Lung microvascular endothelial cell (primary cell): ENCODE measurements around the gene TMEM74B. TPM values are rescaled to one million over a fixed set of nuclear protein-coding genes. Genes with fewer than 3 reads are reported as not detected.
"Not testable (repeated sequence)": the region's sequence is repeated elsewhere in the genome, so short reads cannot be mapped to it uniquely, and the experiment has no call there.

Source experiments
- DNase-seq, 2 donors: peaks; one replicate each; pipeline versions ENCODE4 v3.0.0 to v3.0.0-alpha.2; 2010; ENCODE audit warnings: low read depth in 2 of 2
- total RNA-seq: library from RNA; depleted of rRNA; stranded (reverse); fragments of >200 nt; gene quantifications from 2 replicates; pipeline ENCODE4 v1.2.1, GENCODE V29; 2014

The TMEM74B gene
- under 0.01 and 0.44 TPM in 2 replicates for total RNA-seq

DNA sequence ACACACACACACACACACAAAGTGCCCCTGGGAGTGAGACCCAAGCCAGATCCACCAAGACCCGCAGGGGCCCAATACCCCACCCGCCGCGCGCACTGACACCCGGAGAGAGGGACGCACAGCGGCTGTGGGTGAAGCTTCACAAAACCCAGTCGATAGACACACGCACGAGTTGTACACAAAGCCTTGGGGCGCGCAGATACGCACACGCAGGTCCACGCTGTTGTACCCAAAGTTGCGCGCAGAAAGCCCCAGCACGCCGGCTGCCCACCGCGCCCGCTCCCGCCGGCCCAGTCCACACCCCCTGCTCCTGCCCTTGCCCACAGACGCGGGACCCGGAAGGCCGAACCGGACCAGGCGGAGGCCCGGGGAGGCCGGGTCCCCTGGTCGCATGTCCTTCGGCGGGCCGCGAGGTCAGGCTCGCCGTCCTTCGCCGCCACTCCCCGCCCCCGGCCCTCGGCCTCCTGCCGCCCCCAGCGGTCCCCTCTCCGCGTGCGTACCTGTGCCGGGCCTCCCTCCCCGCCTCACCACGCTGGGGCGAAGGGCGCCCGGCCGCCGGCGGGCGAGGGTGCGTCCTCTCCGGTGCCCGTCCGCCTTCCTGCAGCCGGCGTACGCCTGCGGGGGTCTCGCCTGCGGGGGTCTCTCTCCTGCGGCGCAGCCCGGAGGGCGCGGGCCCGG, at the start of gene TMEM74B:
TMEM74B (minus strand) TSS at position 344 of the 678 bp plus-strand sequence. CDS start 1,180 bp downstream, outside the sequence.
- peak in 1 of 2 donors; percentile 16 for DNase-seq

DNA sequence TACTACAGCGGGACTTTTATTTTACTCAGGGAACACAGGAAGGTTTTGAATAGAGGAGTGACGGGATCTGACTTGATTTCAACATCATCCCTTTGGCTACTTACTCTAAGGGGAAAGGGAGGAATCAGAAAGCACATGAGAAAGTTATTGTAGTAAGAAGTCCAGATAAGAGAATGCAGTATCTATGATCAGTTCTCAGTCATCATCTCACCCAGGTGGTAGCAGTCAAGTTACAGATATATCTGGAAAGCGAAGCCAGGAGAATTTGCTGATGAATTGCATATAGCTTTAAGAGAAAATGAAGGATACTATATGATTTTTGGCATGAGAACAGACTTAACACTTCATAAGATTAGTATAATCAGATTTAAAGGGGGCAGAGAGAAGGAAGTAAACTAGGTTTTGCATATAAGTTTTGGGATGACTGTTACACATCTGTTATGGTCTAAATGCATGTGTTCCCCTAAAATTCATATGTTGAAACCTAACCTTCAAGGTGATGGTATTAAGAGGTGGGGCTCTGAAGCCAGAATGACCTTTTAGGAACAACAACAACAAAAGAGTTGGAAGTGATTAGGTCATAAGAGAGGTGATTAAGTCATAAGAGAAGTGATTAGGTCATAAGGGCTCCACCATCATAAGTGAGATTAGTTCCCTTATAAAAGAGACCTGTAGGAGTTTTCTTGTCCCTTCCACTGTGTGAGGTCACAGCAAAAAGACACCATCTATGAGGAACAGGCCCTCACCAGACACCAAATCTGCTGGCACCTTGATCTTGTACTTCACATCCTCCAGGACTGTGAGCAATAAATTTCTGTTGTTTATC, 47.7 kb upstream of the TMEM74B start:
- no peak for DNase-seq

DNA sequence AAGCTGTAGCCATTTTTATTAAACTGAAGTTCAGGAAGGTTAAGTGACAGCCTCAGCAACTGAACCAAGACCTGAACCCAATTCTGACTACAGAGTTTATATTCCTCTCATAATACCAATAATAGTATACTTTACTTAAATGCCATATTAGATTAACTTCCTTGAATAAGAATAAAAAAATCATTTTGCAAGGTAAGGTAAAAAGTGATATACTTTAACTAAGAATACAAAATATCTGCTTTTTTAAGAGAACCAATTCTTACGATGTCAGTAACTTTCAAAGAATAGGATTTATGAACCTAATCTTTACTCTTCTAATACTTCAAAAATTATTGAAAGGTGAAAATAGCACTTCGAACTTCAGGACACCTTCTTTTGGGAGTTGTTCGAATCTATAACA, 44.8 kb upstream of the TMEM74B start:
- DNase-seq: no peak

DNA sequence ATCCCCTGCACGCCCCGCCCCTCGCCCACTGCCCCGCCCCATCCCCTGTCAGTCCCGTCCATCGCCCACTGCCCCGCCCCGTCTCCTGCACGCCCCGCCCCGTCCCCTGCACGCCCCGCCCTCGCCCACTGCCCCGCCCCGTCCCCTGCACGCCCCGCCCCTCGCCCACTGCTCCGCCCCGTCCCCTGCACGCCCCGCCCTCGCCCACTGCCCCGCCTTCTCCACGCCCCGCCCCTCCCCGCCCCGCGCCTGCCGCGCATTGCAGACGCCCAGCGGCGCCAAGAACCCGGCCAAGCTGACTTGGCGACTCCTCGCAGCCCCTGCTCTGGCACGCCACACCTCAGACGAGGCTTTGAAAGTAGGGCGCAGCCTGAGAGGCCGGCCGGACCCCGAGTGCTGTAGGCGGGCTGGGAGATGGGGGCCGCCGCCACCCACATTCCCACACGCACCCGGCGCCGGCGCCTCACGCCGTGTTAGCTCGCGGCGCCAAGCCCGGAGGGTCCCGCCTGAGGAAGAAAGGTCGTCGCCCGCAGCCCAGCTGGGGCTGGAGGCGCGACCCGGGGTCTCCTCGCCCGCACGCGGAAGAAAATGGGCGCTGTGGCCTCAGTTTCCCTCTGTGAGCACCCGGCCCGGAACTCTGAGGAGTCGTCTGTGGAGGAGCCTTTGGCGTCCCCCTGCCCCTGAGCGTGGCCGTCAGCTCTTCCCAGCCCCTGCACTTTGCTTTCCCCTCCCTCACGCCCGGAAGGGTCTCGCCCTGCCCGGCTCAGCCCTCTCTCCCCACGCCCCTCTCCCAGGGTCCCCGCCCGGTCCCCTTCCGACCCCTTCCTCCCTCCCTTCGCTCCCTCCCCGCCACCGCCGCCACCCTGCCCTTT, 41.2 kb upstream of the TMEM74B start, which contains the start of gene RAD21L1:
RAD21L1 (plus strand) TSS at position 262 of the 872 bp plus-strand sequence. CDS start 2,410 bp downstream, outside the sequence.
- peak; percentile 89 to 92 for DNase-seq

DNA sequence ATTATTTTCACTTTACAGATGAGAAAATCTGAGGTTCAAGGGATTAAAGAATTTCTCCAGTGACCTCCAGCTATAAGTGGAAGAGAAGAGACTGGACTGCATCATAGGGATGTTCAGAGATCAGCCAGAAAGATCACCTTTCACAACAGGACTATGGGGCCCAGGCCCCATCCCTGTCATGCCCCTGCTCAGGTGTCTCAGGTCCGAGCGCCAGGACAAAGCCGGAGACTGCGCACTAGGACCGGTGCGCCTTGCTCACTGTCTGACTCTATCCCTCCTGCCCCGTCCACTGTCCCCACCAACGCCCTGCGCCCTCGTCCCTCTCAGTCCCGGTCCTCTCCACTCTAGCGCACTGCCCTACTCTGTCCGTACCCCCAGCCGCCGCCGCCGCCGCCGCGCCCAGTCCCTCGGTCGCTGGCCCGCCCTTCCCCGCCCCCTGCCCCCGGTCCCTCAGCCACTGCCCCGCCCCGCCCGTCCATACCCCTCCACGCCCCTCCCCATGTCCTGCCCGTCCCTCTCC, 40.5 kb upstream of the TMEM74B start:
- no peak for DNase-seq

DNA sequence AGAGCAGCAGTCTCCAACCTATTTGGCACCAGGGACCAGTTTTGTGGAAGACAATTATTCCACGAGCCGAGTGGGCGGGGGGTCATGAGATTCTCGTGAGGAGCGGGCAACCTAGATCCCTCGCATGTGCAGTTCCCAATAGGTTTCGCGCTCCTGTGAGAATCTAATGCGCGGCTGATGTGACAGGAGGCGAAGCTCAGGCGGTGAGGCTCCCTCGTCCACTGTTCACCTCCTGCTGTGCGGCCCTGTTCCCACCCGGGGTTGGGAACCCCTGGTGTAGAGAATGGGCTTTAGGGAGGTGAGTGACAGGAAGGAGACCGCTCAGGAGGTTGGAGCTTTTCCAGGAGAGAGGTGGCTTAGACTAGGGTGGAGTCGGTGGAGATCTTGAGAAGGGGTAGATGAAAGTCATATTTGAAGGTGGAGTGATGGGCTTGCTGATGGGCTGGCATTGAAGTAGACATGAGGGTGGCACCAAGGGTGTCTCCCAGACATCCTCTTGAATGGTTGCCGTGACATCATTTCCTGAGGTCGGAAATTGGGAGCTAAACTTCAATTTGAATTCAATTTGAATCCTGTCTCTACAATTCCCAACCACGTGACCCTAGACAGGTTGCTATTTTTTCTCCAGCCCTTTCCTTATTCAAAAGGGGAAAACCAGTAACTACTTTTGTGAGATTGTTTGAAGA, 39.6 kb upstream of the TMEM74B start:
- DNase-seq: no peak

DNA sequence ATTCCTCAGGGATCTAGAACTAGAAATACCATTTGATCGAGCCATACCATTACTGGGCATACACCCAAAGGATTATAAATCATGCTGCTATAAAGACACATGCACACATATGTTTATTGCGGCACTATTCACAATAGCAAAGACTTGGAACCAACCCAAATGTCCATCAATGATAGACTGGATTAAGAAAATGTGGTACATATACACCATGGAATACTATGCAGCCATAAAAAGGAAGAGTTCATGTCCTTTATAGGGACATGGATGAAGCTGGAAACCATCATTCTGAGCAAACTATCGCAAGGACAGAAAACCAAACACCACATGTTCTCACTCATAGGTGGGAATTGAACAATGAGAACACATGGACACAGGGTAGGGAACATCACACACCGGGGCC, 38.0 kb upstream of the TMEM74B start:
- not testable (repeated sequence) for DNase-seq

DNA sequence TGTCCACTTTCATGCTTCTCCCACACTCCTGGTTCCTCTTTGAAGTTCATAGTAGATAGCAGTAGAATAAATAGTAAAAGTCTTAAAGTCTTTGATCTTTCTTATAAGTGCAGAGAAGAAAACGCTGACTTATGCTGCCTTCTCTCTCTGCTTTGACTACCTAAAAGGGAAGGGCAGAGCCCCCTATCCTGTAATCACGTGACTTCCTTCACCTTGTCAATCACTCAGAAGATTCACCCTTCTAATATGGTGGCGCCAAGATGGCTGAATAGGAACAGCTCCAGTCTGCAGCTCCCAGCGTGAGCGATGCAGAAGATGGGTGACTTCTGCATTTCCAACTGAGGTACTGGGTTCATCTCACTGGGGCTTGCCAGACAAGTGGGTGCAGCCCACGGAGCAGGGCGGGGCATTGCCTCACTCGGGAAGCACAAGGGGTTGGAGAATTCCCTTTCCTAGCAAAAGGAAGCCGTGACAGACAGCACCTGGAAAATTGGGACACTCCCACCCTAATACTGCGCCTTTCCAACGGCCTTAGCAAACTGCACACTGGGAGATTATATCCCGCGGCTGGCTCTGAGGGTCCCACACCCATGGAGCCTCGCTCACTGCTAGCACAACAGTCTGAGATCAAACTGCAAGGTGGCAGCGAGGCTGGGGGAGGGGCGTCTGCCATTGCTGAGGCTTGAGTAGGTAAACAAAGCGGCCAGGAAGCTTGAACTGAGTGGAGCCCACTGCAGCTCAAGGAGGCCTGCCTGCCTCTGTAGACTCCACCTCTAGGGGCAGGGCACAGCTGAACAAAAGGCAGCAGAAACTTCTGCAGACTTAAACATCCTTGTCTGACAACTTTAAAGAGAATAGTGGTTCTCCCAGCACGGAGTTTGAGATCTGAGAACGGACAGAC, 32.0 kb upstream of the TMEM74B start:
- not testable (repeated sequence) for DNase-seq

DNA sequence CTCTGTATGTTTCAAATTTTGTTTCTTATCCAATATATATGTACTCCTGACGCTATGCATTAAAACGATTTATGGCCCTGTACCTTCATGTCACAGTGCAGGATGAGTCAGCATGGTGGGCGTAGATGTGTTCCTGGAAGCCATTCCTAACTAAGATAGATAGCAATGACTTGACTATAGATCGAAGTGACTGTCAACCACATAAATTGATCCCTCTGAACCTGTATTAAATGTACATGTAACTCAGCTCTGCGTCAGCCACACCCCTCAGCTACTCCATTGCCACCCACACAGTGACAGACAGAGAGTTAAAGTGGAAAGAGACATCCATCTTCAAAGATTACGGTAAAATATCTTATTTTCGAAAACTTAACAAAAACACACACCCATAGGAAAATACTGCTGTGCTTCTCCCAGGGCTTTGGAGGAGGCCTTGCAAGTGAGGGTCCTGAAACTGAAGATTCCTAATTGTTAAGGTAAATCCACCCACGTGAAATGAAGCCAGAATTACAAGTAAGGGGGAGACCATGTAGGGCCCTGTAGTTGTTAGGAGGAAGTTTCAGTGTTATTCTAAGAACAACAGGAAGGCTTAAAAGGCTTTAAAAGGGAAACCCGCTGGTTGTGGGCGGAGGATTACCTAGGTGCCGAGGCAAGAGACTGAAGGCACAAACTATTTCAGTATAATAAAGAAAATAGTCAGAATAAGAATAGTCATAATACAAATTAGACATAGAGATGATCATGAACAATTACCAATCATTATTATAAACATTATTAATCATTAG, 30.8 kb upstream of the TMEM74B start:
- no peak for DNase-seq

DNA sequence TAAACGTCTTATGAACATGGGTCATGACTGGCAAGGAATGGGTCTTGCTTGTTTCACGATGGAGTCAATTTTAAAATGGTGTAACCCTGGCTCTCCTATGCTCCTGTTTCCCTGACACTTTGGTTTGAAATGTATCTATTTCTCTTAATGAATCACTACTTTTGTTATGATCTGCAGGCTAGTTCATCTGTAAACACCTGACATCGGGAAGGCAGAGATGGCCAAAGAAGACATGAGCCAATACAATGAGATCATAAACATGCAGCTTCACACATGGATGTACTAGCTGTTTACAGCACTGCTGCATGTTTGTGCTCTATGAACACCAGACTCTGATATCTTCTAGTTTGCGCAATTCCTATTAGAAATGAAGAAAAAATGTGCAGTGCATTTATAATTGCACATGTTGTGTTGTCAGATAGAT, 30.1 kb upstream of the TMEM74B start:
- no peak for DNase-seq

DNA sequence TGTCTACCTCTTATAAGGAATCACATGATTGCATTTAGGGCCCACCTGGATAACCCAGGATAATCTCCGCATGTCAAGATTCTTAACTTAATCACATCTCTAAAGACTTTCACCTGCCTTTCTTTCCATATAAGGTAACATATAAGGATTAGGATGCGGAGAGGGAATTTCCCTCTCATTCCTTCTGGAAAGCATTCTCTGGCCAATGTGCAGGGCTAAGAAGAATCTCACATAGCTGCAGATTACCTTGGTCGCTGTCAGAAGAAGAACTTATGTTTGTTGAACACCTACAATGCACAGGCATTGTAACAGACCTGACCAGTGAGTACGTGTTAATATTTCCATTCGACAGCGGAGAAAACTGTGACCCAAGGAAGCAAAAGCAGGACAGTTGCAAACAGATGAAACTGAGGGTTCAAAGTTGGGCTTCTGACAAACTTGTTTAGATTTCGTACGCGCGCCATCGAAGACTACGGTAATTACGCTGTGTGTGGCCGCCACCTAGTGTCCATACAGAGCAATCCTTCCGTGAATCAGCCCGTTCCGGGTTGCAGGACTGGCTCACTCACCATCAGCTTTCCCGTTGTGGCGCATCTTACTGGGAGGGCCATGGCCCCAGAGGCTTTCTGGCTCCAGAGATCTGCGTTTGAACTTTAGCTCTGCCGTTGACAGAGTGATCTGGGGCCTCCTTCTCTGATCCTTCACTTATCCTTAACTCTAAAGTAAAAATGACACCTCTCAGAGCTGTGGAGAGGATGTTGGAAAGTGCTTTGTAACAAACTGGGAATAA, 28.0 kb upstream of the TMEM74B start:
- peak; percentile 82 to 84 for DNase-seq

DNA sequence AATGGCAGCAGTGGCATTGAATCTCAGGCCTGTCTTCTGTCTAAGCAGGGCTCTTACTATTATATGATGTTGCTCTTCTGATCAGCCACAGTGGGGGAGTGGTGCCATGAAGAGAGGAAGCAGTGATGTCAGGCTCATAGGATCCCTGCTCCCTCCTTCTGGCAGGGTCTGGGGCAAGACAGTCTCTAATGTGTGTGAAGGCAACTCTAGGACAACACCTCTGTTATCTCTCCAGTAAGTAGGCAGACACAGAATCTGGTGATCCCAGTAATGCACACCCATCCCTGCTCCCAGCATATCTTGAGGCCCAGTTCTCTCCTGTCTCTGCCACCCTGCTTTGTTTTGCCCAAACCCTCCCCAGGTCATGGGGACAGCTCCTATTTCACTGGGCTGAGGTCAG, 27.2 kb upstream of the TMEM74B start:
- no peak for DNase-seq

DNA sequence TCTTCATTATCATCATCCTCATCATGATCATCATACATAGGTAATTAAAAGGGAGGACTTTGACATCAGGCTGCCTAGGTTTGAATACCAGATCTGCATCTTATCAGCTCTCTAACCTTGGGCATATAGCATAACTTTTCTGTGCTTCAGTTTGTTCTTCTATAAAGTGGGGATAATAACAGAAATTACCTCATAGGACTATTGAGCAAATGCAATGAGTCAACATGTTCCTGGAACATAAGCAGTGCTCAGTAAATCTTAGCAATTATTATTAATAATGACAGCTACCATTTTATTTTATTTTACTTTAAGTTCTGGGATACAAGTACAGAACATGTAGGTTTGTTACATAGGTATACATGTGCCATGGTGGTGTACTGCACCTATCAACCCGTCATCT, 25.7 kb upstream of the TMEM74B start:
- no peak for DNase-seq

DNA sequence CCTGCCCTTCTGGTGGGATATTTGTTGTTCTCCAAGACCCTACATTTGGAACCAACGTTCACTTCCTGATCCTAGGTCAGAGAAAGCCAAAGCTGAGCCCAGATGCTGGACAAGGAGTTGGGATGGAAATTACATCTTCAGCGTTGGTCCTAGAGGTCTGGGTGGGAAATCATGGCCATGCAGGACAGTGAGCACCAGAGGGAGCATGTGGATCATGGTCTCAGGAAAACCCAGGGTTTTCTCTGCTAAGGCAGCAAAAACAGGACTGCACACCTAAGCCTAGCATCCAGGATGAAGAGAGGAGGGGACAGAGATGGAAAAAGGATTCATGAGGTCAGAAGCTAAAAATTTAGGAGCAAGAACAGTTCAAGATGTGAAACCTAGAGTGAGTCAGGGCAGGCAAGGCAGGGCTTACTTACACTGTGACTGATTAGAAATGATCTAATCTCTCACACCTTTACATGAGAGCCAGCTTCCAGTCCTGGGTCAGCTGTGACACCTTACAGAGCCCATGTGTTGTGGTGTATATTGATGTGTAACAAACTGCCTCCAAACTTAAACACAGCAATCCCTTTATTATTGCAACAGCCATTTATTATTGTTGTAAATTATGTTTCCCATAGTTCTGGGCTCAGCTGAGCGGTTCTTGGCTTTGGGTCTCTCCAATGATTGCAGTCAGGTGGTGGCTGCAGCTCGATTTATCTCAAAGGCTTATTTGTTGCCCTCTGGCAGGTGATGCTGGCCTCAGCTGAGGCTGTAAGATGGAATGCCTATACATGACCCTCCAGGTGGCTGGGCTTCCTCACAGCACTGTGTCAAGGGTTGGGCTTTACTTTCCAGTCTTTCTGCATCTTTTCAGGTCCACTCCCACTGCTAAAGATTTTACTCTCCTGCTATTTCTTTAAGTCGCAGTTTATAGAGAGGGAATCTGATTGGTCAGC, 24.9 kb upstream of the TMEM74B start:
- DNase-seq: peak; percentile 39 to 49

DNA sequence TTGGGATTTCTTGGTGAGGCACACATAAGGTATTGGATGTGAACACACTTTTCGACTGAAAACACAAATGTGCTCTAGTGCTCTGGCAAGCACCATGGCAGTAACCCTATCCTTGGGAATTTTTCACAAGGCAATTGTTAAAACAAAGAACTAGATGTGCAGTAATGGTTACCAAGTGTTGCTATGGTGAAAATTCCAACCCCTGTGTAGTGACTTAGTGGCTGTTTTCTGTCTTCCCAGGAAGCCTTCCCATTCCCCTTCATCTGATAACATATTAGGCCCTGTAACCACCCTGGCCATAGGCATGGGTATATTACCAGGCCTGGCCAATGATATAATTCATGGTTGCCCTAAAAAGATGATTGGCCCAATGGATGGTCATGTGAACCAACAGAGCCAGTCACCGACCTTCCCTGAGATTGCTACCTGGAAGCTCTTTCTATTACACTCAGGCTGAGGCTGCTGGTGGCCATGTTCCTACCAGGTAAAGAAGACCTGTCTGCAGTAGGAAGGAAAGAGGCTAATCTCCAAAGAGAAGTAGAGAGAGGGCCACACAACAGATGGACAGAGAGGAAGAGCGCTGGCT, 22.6 kb upstream of the TMEM74B start:
- DNase-seq: no peak

DNA sequence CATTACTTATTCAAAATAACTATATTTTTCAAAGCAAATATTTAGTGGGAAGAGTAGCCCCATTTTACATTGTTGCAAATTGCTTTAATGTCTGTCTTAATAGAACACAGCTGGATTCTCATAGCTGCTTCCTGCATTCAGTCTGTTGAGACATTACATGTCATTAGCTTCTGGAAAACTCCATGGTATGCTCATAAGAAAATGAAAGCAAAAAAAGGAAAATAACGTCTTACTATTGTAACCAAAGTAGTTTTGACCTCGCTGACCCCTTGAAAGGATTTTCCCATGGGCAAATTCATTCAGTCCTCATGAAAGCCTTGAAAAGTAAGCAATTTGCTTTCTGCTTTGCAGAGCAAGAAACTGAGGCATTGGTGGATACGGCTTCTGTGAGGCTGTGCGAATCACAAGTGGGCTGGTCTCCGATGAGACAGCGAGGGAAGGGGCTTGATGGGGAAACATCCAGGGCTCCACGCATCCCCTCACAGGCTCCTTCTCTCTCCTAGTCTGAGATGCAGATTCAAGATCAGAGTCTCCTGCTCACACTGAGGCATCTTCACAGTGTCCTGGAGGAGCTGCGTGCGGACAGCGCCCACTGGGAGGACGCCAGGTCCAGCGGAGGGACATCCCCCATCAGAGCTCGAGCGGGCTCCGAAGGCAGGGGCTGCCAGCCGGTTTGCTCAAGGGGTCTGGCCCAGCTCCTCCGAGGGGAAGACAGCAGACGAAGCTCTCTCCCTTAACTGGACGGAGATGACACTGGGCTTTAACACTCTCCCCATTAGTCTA, 21.8 kb upstream of the TMEM74B start:
- DNase-seq: no peak
